Stimulated activated CD4-positive, alpha-beta T cell treated with anti-CD3 and anti-CD28 coated beads, Interleukin-1b, Interleukin-23, amount 100 ng/mL, for 48 hours (primary cell): ENCODE measurements around the gene ZDHHC16.
"Not testable (repeated sequence)": the region's sequence is repeated elsewhere in the genome, so short reads cannot be mapped to it uniquely, and the experiment has no call there.

Experiments
- DNase-seq: peaks from one replicate; pipeline ENCODE4 v3.0.0-alpha.2; 2020

Gene ZDHHC16

GRCh38 chr10:97435211-97435610 is 10.8 kb upstream of the ZDHHC16 start:
- DNase-seq = no peak

DNA sequence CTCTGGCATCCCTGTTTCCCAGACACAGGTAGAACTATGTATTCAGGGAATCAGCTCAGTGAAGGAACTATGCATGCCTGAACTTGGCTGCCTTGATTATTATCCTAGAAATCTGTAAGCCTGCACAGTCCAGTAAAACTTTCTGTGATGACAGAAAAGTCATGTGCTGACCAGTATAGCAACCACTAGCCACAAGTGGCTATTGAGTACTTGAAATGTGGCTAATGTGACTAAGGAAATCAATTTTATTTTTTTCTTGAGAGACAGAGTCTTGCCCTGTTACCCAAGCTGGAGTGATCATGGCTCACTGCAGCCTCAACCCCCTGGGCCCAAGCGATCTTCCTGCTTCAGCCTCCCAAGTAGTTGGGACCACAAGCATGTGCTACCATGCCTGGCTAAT is 3.7 kb upstream of the ZDHHC16 start:
- DNase-seq = no peak

DNA sequence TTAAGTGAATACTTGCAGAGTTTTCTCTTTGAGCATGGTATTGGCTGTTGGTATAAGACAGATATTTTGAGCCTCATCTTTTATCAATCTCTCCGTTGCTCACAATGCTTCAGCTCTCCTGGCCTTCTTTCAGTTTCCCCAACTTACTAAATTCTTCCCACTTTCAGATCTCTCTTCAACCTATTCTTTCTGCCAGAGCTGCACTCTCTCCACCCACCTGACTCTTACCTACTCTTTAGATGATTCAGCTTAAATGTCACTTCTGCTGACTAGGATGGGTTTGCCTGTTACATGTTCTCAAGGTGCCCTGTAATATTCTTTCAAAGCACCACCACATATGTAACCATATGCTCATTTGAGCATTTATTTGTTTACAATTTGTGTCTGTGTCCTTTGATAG is 1.8 kb upstream of the ZDHHC16 start:
- DNase-seq = no peak

DNA sequence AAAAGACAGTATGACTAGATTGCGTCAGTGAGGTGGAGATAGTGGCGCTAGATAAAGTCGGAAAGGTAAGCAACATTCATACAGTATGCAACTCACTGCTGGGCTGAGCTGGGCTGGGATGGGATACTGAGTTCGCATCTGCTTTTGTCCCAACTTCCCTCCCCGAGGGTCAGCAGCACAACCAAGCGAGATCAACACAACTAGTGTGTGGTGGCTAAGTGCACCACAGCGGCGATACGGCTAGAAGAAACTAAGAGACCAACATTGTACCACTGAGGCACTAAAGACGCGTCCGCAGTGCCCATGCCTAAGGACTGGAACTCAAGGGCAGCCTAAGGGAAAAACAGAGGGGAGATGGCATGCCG is 636 bp upstream of the ZDHHC16 start:
- DNase-seq = no peak

- DNase-seq = no peak
These were observed 4.9 kb downstream of the ZDHHC16 start for GRCh38 chr10:97450828-97451227.

GRCh38 chr10:97451605-97452004 is 5.6 kb downstream of the ZDHHC16 start:
- DNase-seq = no peak

GRCh38 chr10:97452352-97452751 is 6.4 kb downstream of the ZDHHC16 start:
- DNase-seq = no peak

DNA sequence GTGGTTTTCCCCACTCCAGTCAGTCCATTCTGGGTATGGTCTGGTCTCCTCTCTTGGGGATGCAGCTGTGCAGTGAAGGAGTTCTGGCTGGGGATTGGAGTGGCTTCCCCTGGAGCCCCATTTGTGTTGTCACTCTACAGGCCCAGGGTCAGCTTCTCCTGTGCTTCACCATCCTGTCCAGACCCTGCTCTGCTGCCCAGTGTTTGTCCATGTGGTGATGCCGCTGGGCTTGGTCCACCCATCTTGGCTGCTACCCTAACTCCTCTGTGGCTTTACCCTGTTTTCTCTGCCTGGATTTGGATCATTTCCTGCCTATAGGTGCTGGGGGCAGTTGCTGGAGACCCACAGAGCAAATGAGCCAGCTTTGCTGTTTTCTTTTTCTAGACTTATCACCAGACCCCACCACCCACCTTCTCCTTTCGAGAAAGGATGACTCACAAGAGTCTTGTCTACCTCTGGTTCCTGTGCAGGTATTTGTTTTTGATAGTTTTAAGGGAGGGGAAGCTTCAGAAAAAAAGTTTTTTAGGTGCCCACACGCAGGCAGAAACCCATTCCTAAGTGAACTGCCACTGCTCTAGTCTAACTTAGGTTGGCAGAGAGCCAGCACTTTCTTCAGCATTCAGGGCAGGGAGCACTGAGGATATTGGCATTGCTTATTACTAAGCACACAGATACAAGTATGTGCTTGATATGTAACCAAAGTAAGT is 8.5 kb downstream of the ZDHHC16 start:
- no peak for DNase-seq

DNA sequence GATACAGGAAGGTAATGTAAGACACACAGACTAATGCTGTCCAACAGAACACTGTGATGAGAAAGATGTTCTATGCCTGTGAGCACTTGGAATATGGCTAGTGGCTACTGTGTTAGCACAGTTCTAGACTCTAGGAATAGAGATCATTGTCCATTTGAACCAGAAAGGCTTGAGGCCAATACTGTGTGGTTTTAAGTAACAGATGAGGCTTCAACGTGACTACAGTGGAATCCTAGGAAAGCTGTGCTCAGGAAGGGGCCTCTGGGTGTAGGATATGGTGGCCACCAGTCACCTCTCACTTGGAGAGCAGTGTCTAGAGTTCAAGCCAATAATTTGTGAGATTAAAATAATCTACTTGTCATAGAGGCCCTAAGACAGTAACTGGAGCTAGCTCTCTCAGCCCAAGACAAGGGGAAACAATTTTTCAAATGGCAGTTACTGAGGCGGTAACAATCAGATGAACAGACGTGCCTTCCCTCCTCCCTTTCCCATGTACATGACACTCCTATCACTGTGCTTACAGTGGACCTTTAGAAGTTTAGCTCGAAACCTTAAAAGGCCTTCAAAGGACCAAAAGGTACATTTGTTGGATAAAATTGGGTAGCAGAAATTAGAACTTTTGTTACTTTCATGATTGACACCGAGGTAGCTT is 10.2 kb downstream of the ZDHHC16 start:
- DNase-seq = no peak

DNA sequence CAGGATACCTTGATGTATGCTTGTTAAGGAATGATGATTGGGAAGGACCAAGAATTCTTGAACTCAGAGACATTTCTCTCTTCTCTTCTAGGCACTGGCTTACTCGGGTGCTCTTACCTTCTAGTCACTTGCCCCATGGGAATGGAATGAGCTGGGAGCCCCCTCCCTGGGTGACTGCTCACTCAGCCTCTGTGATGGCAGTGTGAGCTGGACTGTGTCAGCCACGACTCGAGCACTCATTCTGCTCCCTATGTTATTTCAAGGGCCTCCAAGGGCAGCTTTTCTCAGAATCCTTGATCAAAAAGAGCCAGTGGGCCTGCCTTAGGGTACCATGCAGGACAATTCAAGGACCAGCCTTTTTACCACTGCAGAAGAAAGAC is 10.7 kb downstream of the ZDHHC16 start:
- DNase-seq = no peak

GRCh38 chr10:97459111-97459510 is 13.1 kb downstream of the ZDHHC16 start:
- DNase-seq = no peak

DNA sequence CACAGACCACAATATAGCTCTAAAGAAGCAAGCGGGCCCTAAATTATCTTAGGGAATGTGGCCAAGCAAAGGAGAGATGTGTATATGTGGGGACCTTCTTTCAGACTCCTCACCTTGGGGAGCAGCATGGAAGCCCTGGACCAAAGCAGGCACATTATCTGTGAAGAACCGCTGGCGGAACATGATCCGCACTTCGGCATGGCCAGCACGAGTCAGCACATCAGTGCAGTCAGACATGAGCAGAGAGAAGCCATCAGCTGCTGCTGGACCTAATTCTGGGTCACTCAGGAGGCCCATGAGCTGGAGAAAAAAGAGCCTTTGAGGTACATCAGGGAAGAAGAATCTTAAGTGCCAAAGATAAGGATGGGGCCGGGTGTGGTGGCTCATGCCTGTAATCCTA is 14.0 kb downstream of the ZDHHC16 start:
- no peak for DNase-seq

GRCh38 chr10:97462309-97462708 is 16.3 kb downstream of the ZDHHC16 start:
- DNase-seq = no peak

GRCh38 chr10:97463363-97464132 is 17.6 kb downstream of the ZDHHC16 start:
- no peak for DNase-seq

- no peak for DNase-seq
These were observed 18.3 kb downstream of the ZDHHC16 start for GRCh38 chr10:97464226-97464625.

- no peak for DNase-seq
These were observed 20.0 kb downstream of the ZDHHC16 start for GRCh38 chr10:97465982-97466381.

- DNase-seq = no peak
These were observed 20.8 kb downstream of the ZDHHC16 start for GRCh38 chr10:97466755-97467154.

DNA sequence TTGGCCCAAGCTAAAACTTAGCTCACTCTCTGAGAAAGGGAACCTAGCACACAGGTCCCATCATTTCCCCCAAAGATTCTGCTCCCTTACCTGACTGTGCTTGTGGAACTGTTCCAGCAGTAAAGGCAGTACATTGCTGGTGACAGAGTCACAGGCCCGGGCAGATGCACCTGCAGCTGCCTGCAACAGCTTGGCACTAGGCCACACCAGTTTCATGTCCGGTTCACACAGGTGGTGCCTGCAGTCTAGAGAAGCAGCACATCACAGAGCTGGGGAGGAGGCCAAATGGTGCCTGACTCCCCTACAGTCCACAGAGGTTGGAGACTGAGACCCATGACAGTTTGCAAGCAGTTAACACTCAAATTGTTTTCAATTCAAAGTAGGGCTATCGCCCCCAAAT is 22.2 kb downstream of the ZDHHC16 start:
- no peak for DNase-seq

DNA sequence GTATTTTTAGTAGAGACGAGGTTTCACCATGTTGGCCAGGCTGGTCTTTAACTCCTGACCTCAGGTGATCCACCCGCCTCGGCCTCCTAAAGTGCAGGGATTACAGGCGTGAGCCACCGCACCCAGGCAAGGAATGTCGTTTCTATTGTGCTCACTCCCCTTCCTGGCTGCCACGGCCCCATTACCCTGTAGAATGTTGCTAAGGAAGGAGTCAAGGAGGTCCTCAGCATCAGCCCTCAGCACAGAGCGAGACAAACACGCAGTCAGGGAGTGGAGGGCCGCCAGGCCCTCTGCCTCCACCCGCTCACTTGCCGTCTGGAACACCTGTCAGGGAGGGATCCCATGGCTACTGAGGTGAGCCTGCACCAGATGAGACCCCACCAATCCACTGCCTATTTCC is 22.8 kb downstream of the ZDHHC16 start:
- DNase-seq = not testable (repeated sequence)

DNA sequence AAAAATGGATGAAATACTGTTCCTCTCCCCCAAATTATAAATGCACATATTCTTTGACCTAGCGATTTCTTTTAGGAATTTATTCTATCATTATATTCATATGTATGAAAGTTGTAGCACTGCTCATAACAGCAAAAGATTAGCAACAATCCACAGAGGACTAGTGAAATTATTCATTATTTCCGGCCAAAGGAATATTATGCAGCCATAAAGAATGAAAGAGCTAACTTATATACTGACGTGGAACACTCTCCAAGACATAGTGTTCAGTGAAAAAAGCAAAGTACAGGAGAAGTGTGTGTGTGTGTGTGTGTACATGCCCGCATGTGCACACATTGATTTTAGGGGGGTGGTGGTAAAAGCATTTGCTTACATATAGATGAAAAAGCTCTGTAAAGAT is 28.9 kb downstream of the ZDHHC16 start:
- DNase-seq = no peak

DNA sequence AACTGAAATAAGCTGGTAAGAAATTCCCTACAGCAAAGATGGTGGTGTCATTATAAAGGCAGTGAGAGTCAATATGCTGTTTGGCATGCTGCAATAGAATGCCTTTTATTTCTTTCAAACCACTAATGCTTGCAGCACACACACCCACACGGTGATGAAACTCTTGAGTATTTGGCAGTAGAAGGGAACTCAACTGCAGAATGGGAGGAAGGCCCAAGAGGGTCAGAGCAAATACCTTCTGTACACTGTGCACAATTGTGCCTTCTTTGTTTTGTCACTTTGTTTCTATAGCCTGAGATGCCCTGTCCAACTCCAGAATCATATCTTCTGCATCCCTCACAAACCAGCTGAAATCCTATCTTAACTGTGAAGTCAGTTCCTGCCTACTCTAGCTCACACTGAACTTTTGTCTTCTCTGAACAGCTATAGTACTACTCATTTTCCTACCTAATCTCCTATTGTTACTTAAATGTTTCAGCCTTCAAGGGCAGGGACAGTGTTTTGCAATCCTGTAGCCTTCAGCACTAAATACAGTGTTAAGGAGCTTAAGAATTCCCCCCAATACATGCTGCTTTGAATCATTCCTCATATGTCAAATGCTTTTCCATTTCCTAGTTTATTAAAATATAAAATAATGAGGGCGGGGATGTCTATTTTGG is 30.1 kb downstream of the ZDHHC16 start:
- no peak for DNase-seq

GRCh38 chr10:97479410-97479809 is 33.4 kb downstream of the ZDHHC16 start:
- not testable (repeated sequence) for DNase-seq

- DNase-seq = no peak
These were observed 34.0 kb downstream of the ZDHHC16 start for GRCh38 chr10:97479939-97480338.

GRCh38 chr10:97481071-97481470 is 35.1 kb downstream of the ZDHHC16 start:
- DNase-seq = no peak
